HL-60 (cell line): ENCODE measurements around the gene ITIH3.

Source experiments
- CTCF ChIP-seq: IDR thresholded peaks from one replicate; pipeline ENCODE4 v1.5.1; 2011; ENCODE audit warnings: low read length, control low read depth, inconsistent platforms; ENCODE audit not compliant: insufficient read depth
- GABPA ChIP-seq: IDR thresholded peaks from 2 replicates; pipeline ENCODE4 v1.6.1; 2012; ENCODE audit warnings: low read depth
- REST ChIP-seq: IDR thresholded peaks from 2 replicates; pipeline ENCODE4 v1.6.1; 2012; ENCODE audit warnings: low read depth; ENCODE audit not compliant: insufficient replicate concordance

- TF ChIP-seq CTCF (no peak), GABPA (no peak), REST (no peak)
Measured at GRCh38 chr3:52782412-52783210, 12.0 kb upstream of the ITIH3 start.
